SK-N-MC (cell line): ENCODE results near the gene NHS.

ENCODE experiments used
- DNase-seq: peaks from one replicate; pipeline ENCODE4 v3.0.0-alpha.2; 2011; ENCODE audit warnings: low read depth, low spot score
- H3K27ac ChIP-seq: fragments of 200-600 bp; sonication (generic); 2 replicates; pipeline ENCODE4 v1.5.1; 2016; ENCODE audit warnings: mixed run types
- H3K36me3 ChIP-seq: fragments of 200-600 bp; sonication (generic); 2 replicates; pipeline ENCODE4 v1.6.1; 2017; ENCODE audit warnings: antibody characterized with exemption, low read length, mixed read lengths; ENCODE audit not compliant: insufficient read depth
- H3K4me3 ChIP-seq: fragments of 200-600 bp; sonication (generic); 2 replicates; pipeline ENCODE4 v1.5.1; 2016
- H3K9ac ChIP-seq: fragments of 200-600 bp; sonication (generic); 2 replicates; pipeline ENCODE4 v1.8.0; 2017; ENCODE audit warnings: mixed run types, mixed read lengths; ENCODE audit not compliant: insufficient read length
- H3K9me3 ChIP-seq: fragments of 200-600 bp; sonication (generic); 2 replicates; pipeline ENCODE4 v1.6.1; 2017; ENCODE audit warnings: low read depth, mild to moderate bottlenecking, antibody characterized with exemption, low read length, moderate library complexity, mixed read lengths
- EZH2 ChIP-seq: fragments of 200-600 bp; sonication (generic); IDR thresholded peaks from one replicate; pipeline ENCODE4 v1.6.1; 2017; ENCODE audit warnings: antibody characterized with exemption
- FOXP2 ChIP-seq: optimal IDR thresholded peaks from 2 replicates; pipeline ENCODE3; 2011; ENCODE audit warnings: mild to moderate bottlenecking, moderate library complexity; ENCODE audit not compliant: insufficient read depth; ENCODE audit errors: extremely low read length, control extremely low read depth
- POLR2AphosphoS5 ChIP-seq: IDR thresholded peaks from 2 replicates; pipeline ENCODE4 v1.6.1; 2012; ENCODE audit warnings: mild to moderate bottlenecking, low read depth, low read length, borderline replicate concordance

The NHS gene

DNA sequence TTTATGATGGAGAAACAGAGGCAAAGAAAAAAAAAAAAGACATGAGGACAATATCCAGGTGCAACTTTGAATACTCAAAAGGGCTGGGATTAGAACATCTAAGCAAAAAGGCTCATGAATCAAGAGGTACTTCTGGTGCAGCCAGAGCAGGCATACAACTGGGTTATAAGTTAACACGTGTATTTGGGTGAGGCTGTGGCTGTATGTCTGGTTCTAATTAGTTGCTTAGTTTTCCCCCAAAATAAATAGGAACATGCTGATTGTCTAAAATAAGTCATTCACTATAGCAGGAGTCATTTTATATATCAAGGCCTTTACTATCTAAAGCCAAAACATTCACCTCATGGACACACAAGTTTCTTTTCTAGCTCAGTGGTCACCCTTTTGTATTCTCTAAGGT lies 20.2 kb downstream of the NHS start:
- Histone ChIP-seq H3K9ac (no peak overlapping the region), H3K4me3 (no peak overlapping the region), H3K36me3 (no peaks in the 10 kb centered on the region), H3K27ac (no peak overlapping the region), H3K9me3 (no peaks in the 10 kb centered on the region)
- no peak for TF ChIP-seq FOXP2
- TF ChIP-seq POLR2AphosphoS5 = no peak
- no peak for TF ChIP-seq EZH2
- DNase-seq = no peak

DNA sequence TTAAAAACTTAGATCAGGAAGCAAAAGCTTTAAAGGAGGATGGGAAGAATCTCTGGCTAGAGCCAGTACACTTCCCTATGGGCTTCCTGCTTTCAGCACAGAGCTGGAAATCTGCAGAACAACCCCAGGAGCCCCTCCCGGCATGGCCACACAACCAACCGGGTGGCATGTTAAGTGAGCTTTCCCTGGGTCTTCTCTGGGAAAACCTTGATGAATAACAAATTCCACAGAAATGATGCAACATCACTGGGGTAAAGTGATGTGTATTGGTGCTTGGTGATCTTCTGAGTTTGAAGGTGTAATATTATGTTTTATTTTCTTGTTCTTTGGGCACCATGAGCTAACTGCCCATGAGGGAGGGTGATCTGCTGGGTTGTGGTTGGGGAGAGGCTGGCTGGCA lies 22.1 kb downstream of the NHS start:
- no peak for DNase-seq
- no peak overlapping the region for H3K4me3 ChIP-seq

GRCh38 chrX:17403189-17403691 lies 28.2 kb downstream of the NHS start:
- H3K4me3 ChIP-seq = no peak overlapping the region
- no peaks in the 10 kb centered on the region for H3K9me3 ChIP-seq
- TF ChIP-seq EZH2 (no peak), FOXP2 (no peak), POLR2AphosphoS5 (no peak)
- H3K27ac ChIP-seq = no peak overlapping the region
- no peak for DNase-seq
- no peak overlapping the region for H3K9ac ChIP-seq
- H3K36me3 ChIP-seq = no peaks in the 10 kb centered on the region

More for the DNA sequence above, 22.1 kb downstream of the NHS start:
- Histone ChIP-seq H3K9ac (no peak overlapping the region), H3K9me3 (no peaks in the 10 kb centered on the region), H3K27ac (no peak overlapping the region), H3K36me3 (no peaks in the 10 kb centered on the region)
- no peak for TF ChIP-seq FOXP2
- no peak for TF ChIP-seq POLR2AphosphoS5
- no peak for TF ChIP-seq EZH2

DNA sequence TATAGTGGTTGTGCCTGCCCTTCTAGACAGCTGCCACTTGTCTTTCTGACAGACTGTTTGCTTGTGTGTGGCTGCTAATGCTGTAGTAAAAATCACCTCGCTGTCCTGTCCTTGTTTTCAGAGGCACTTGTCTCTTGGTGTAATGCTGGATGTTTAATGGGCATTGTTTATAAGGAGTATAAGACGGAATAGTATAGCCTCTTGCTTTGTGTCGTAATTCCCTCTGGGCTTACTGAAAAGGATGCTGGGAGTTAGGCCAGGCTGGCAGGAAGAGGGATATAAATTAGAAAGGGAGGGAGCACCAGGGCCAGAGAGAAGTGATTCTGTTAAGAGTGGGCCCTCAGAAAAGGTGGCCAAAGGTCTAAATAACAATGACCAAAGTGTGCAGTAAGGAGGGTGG lies 29.0 kb downstream of the NHS start:
- no peaks in the 10 kb centered on the region for H3K9me3 ChIP-seq
- H3K27ac ChIP-seq = no peak overlapping the region
- H3K9ac ChIP-seq = no peak overlapping the region
- TF ChIP-seq FOXP2 = no peak
- TF ChIP-seq POLR2AphosphoS5 = no peak
- no peak for TF ChIP-seq EZH2
- no peaks in the 10 kb centered on the region for H3K36me3 ChIP-seq
- DNase-seq = no peak
- no peak overlapping the region for H3K4me3 ChIP-seq

DNA sequence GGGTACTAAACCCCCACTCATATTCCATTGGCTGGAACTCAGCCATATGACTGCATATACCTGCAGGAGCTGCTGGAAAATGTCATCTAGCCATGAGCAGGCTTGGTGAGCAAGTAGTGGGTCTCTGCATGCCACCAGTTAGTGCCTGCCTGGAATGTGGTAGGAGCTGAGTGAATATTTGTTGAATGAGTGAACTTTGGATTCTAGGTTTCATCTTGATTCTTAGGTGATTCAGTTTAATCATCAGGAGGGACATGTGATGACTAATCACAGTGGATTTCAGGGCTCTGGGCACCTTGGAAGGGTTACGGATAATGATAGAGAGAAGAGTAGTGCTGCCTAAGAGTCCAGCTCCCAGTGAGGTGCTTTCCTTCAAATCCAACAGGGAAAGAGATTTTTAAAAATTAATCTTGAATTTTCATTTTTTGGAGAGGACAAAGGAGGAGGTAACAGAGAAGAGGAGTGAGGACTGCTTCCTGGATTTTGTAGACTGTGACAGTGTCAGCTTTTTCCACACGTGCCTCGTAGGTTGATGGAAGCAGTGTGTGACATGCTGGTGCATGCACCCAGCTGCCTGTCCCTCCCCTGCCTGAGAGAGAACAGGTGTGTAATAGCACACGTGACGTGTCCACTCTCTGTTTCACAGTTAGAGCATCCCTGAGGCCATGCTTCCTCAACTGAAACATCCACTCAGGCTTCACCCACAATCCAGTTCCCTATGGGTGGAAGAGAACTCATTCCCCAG lies 30.4 kb downstream of the NHS start:
- no peaks in the 10 kb centered on the region for H3K9me3 ChIP-seq
- no peak overlapping the region for H3K9ac ChIP-seq
- no peak for TF ChIP-seq FOXP2
- TF ChIP-seq EZH2 = no peak
- no peak for TF ChIP-seq POLR2AphosphoS5
- no peak overlapping the region for H3K4me3 ChIP-seq
- DNase-seq = no peak
- H3K27ac ChIP-seq = no peak overlapping the region
- H3K36me3 ChIP-seq = no peaks in the 10 kb centered on the region

- no peak for TF ChIP-seq FOXP2
- TF ChIP-seq EZH2 = no peak
- TF ChIP-seq POLR2AphosphoS5 = no peak
- Histone ChIP-seq H3K9ac (no peak overlapping the region), H3K27ac (no peak overlapping the region), H3K9me3 (no peaks in the 10 kb centered on the region), H3K4me3 (no peak overlapping the region), H3K36me3 (no peaks in the 10 kb centered on the region)
- DNase-seq = no peak
These were observed 34.7 kb downstream of the NHS start for GRCh38 chrX:17409566-17410290.

- no peak for TF ChIP-seq EZH2
- TF ChIP-seq POLR2AphosphoS5 = no peak
- no peak for TF ChIP-seq FOXP2
- Histone ChIP-seq H3K9ac (no peak overlapping the region), H3K36me3 (no peaks in the 10 kb centered on the region), H3K4me3 (no peak overlapping the region), H3K27ac (no peak overlapping the region), H3K9me3 (no peaks in the 10 kb centered on the region)
- no peak for DNase-seq
These were observed 35.7 kb downstream of the NHS start for GRCh38 chrX:17410651-17411050.

- no peaks in the 10 kb centered on the region for H3K9me3 ChIP-seq
- no peak for DNase-seq
- no peak for TF ChIP-seq POLR2AphosphoS5
- TF ChIP-seq EZH2 = no peak
- TF ChIP-seq FOXP2 = no peak
- no peak overlapping the region for H3K4me3 ChIP-seq
- H3K36me3 ChIP-seq = no peaks in the 10 kb centered on the region
- H3K27ac ChIP-seq = no peak overlapping the region
- no peak overlapping the region for H3K9ac ChIP-seq
These were observed 36.2 kb downstream of the NHS start for GRCh38 chrX:17411205-17411604.

GRCh38 chrX:17412692-17413091 lies 37.7 kb downstream of the NHS start:
- TF ChIP-seq FOXP2 (no peak), EZH2 (no peak), POLR2AphosphoS5 (no peak)
- Histone ChIP-seq H3K9me3 (no peaks in the 10 kb centered on the region), H3K27ac (no peak overlapping the region), H3K36me3 (no peaks in the 10 kb centered on the region), H3K4me3 (no peak overlapping the region), H3K9ac (no peak overlapping the region)
- DNase-seq = no peak

GRCh38 chrX:17413228-17413627 lies 38.2 kb downstream of the NHS start:
- no peak for TF ChIP-seq POLR2AphosphoS5
- TF ChIP-seq EZH2 = no peak
- no peak for TF ChIP-seq FOXP2
- H3K27ac ChIP-seq = no peak overlapping the region
- H3K9ac ChIP-seq = no peak overlapping the region
- DNase-seq = no peak
- no peaks in the 10 kb centered on the region for H3K36me3 ChIP-seq
- H3K4me3 ChIP-seq = no peak overlapping the region
- H3K9me3 ChIP-seq = no peaks in the 10 kb centered on the region
